Measurements from ENCODE around the gene PFN3. TPM values are rescaled to one million over a fixed set of nuclear protein-coding genes. Genes with fewer than 3 reads are reported as not detected.
A peak's percentile ranks its signal among the peaks of the same experiment; 100 is the strongest.

Gene PFN3
- total and polyA plus RNA-seq, 2 of the 13 experiments (the other 11 are each of a cell fraction or from before 2014, with no cell fraction given): not detected

DNA sequence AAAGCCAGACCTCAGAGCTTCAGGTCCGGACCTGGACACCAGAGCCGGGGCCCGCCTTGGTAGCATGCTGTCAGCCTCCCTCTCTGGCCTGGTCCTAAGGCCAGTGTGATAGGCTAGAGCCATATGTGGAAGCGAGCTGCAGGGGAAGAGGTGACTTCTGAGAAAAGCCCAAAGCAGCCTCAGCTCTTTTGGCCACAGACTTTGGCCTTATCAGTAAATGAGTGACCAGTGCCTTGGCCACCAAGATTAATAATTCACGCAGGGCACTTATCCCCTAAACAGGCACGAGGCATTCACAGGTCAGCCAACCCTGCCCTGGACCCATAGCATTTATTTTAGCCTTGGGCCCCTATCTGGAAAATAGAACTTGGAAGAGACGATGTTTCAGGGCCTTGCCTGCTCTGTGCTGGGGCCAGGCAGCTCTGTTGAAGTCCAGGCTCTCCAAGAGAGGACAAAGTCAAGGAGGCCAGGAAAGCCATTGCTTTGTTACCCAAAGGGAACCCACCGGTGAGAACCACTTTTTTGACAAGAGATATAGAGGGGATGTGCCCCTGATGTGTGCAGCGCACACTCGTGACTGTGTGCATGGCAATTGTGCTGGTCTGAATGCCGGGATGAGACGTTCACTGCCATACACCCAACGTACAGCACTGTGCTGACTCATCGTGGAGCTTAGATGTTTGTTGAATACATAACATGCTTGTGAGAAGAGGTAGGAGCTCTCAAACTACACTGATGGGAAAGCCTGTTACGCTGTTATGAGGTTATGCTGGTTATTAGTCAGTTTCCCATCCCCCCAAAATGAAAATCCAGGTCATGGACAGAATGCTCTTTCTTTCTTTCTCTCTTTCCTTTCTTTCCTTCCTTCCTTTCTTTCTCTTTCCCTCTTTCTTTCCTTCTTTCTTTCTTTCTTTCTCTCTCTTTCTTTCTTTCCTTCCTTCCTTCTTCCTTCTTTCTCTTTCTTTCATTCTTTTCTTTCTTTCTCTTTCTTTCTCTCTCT is 21.3 kb downstream of the PFN3 start (continued):
- TF ChIP-seq, protein P1, sequence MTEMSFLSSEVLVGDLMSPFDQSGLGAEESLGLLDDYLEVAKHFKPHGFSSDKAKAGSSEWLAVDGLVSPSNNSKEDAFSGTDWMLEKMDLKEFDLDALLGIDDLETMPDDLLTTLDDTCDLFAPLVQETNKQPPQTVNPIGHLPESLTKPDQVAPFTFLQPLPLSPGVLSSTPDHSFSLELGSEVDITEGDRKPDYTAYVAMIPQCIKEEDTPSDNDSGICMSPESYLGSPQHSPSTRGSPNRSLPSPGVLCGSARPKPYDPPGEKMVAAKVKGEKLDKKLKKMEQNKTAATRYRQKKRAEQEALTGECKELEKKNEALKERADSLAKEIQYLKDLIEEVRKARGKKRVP (CRISPR knock-in tag; IDR thresholded peaks at IDR 0.05): no peak
- TF ChIP-seq ZIK1 (CRISPR knock-in tag; IDR thresholded peaks at IDR 0.05; ENCODE audit: borderline replicate concordance, low read depth) (no peak), TIGD3 (CRISPR knock-in tag; IDR thresholded peaks at IDR 0.05; ENCODE audit: borderline replicate concordance) (peak; percentile 93), FOXJ3 (CRISPR knock-in tag; IDR thresholded peaks at IDR 0.05; ENCODE audit: borderline replicate concordance) (peak; percentile 73), SAP130 (CRISPR knock-in tag; IDR thresholded peaks at IDR 0.05; ENCODE audit: low read depth) (peak; percentile 80), U2AF1 (optimal IDR thresholded peaks at IDR 0.05; ENCODE audit: low read depth, low read length) (no peak), ZBTB20 (CRISPR knock-in tag; IDR thresholded peaks at IDR 0.05; ENCODE audit: borderline replicate concordance, low read depth) (0 out of 2 replicates have a peak, but pooled peaks have one; percentile 53), KMT2A (CRISPR knock-in tag; IDR thresholded peaks at IDR 0.05) (no peak), HES4 (CRISPR knock-in tag; IDR thresholded peaks at IDR 0.05; ENCODE audit: borderline replicate concordance) (no peak), ZFP62 (CRISPR knock-in tag; IDR thresholded peaks at IDR 0.05) (no peak), ZBTB49 (CRISPR knock-in tag; IDR thresholded peaks at IDR 0.05; ENCODE audit: borderline replicate concordance) (0 out of 2 replicates have a peak, but pooled peaks have one; percentile 51), ZNF275 (CRISPR knock-in tag; IDR thresholded peaks at IDR 0.05; ENCODE audit: borderline replicate concordance) (no peak), JDP2 (CRISPR knock-in tag; IDR thresholded peaks at IDR 0.05; ENCODE audit: borderline replicate concordance) (no peak), ZNF432 (CRISPR knock-in tag; IDR thresholded peaks at IDR 0.05; ENCODE audit: borderline replicate concordance) (no peak), ARNT2 (CRISPR knock-in tag; IDR thresholded peaks at IDR 0.05; ENCODE audit: low read depth) (peak; percentile 70), FIP1L1 (IDR thresholded peaks at IDR 0.05; ENCODE audit: borderline replicate concordance, insufficient read depth, low read depth, low read length) (no peak), ZMYM3 (CRISPR knock-in tag; IDR thresholded peaks at IDR 0.05) (peak; percentile 19; the same call in 1 of the 2 replicates), ZNF530 (CRISPR knock-in tag; IDR thresholded peaks at IDR 0.05; ENCODE audit: low read depth) (no peak), ZNF264 (CRISPR knock-in tag; IDR thresholded peaks at IDR 0.05) (peak; percentile 90)
- TF ChIP-seq, protein P2, sequence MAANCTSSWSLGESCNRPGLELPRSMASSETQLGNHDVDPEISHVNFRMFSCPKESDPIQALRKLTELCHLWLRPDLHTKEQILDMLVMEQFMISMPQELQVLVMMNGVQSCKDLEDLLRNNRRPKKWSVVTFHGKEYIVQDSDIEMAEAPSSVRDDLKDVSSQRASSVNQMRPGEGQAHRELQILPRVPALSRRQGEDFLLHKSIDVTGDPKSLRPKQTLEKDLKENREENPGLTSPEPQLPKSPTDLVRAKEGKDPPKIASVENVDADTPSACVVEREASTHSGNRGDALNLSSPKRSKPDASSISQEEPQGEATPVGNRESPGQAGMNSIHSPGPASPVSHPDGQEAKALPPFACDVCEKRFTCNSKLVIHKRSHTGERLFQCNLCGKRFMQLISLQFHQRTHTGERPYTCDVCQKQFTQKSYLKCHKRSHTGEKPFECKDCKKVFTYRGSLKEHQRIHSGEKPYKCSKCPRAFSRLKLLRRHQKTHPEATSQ (CRISPR knock-in tag; IDR thresholded peaks at IDR 0.05; ENCODE audit: borderline replicate concordance): no peak

Measured in HepG2 (cell line).